Measurements from ENCODE around the gene FITM1. TPM values are rescaled to one million over a fixed set of nuclear protein-coding genes. Genes with fewer than 3 reads are reported as not detected.

Gene FITM1
- total RNA-seq, 1 donor from 2014 or later = 0.27 TPM

DNA sequence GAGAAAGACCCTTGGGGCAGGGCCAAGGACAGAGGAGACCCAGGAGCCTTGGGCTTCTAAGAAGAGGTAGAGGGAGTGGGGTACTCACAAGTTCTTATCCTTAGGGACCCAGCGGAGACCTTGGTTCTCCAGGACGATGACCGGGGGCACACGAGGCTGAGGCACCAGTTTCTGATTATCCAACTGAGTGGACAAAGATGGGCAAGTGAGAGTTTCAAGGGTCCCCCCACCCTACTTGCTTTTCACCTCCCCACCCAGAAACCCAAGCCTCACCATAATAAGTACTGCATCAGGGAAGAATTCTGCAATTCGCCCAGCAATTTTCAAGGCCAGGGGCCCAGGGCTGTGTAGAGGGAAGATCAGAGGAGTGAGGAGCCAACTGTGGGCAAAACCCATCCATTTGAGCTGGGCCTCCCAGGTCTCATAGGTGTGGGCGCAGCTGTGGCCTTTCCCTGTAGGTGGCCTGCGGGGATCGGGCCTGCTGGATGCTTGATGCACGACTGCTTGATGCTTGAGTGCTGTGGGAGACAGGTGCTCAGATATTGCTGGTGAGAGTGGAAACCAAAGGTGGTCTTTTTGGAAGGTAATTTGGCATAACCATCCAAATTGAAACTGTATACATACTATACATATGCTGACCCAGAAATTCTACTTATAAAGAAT is 8.9 kb downstream of the FITM1 start:
- Mint-ChIP-seq H3K4me3 (ENCODE audit: unreplicated experiment) (no peak overlapping the region), H3K4me1 (ENCODE audit: low read depth) (peaks cover 51% of the 10 kb centered on the region), H3K27ac (ENCODE audit: unreplicated experiment) (no peak overlapping the region), H3K27me3 (ENCODE audit: low read depth) (no peaks in the 10 kb centered on the region), H3K36me3 (ENCODE audit: low read depth) (peaks cover 11% of the 10 kb centered on the region), H3K9me3 (ENCODE audit: low read depth) (no peaks in the 10 kb centered on the region)
- TF ChIP-seq, protein P1, sequence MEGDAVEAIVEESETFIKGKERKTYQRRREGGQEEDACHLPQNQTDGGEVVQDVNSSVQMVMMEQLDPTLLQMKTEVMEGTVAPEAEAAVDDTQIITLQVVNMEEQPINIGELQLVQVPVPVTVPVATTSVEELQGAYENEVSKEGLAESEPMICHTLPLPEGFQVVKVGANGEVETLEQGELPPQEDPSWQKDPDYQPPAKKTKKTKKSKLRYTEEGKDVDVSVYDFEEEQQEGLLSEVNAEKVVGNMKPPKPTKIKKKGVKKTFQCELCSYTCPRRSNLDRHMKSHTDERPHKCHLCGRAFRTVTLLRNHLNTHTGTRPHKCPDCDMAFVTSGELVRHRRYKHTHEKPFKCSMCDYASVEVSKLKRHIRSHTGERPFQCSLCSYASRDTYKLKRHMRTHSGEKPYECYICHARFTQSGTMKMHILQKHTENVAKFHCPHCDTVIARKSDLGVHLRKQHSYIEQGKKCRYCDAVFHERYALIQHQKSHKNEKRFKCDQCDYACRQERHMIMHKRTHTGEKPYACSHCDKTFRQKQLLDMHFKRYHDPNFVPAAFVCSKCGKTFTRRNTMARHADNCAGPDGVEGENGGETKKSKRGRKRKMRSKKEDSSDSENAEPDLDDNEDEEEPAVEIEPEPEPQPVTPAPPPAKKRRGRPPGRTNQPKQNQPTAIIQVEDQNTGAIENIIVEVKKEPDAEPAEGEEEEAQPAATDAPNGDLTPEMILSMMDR (IDR thresholded peaks at IDR 0.05) = no peak
- no peak for DNase-seq (ENCODE audit: low spot score)

DNA sequence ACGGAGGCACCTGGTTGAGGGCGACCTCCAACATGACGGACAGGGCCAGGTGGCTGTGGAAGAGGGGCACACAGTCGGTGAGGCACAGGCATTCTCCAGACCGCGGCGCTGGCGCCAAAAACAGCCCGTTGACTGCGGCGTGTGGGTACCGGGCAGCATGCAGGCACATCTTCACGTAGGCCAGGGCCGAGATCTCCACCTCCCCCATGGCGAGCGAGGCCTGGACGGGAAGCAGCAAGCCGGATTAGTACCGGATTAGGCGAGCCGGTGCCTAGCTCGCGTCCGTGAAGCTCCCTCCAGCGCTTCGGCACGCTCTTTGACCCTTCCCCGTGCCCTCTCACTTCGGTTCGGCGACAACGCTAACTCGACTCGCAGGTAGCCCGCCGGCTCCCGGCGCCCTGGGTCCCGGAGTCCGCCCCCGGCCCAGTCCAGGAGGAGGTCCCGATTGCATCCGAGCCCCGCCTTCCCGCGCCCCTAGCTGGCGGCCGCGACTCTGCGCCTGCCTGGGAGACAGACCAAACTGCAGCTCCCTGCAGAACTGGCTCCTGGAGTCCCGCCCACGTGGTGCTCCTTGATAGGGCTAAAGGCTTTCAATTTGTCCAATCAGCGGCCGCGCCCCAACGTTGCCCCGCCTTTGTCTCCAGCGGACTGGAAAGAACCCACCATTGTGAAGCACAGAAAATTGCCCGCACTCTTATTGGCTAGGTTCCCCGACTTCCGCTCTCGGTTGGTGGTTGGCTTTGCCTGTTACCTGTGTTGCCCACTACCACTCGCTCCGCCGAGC is 10.8 kb downstream of the FITM1 start, which contains the start of gene EMC9:
Gene EMC9, minus strand, starts transcription at position 495 of the 784 bp plus-strand sequence. Its CDS starts 287 bp downstream, at position 208.
- Mint-ChIP-seq H3K27ac (ENCODE audit: unreplicated experiment) (peak within 1 kb of the TSS; percentile 97), H3K27me3 (ENCODE audit: low read depth) (no peaks in the 10 kb centered on the region), H3K4me1 (ENCODE audit: low read depth) (peaks cover 56% of the 10 kb centered on the region), H3K36me3 (ENCODE audit: low read depth) (peaks cover 11% of the 10 kb centered on the region), H3K4me3 (ENCODE audit: unreplicated experiment) (peak within 1 kb of the TSS; percentile 90), H3K9me3 (ENCODE audit: low read depth) (no peaks in the 10 kb centered on the region)
- TF ChIP-seq, protein P1 (IDR thresholded peaks at IDR 0.05) = peak; percentile 72
- peak; percentile 100 for DNase-seq (ENCODE audit: low spot score)

DNA sequence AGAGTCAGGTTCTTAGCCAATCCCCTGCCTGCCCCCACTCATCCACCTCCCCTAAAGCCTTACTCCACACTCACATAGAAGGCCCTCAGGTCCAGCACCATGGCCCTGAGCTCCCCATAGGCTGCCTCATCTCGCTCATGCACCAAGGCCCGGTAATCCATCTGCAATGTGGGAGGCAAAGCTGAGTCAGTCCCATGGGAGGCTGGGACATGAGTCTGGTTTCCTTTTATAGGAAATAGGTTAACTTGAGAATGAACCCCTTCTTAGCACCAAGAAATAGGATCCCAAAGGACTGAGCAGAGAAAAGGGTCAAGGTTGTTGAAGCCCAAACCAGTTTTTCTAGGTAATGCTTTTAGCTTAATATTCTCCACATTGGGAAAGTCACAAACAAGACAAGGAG is 13.1 kb downstream of the FITM1 start:
- Mint-ChIP-seq H3K27me3 (ENCODE audit: low read depth) (no peaks in the 10 kb centered on the region), H3K9me3 (ENCODE audit: low read depth) (no peaks in the 10 kb centered on the region), H3K36me3 (ENCODE audit: low read depth) (peaks cover 7% of the 10 kb centered on the region), H3K4me1 (ENCODE audit: low read depth) (peaks cover 51% of the 10 kb centered on the region), H3K27ac (ENCODE audit: unreplicated experiment) (peak overlapping the region; percentile 32), H3K4me3 (ENCODE audit: unreplicated experiment) (no peak overlapping the region)
- TF ChIP-seq, protein P1 (IDR thresholded peaks at IDR 0.05) = no peak
- no peak for DNase-seq (ENCODE audit: low spot score)

DNA sequence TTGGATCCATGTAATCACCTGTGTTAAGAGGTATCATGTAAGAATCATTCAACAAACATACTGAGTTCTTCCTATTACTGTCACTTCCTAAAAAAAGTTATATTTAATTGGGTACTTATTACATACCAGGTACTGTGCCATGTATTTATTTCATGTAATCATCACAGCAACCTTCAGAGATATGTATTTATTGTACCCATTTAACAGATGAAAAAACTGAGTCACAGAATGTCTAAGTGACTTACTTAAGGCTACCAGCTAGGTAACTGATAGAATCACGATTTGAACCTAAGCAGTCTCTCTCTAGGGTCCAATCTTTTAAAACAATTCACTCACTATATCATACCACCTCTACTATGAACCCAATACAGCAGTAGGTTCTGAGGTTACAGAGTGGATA is 14.0 kb downstream of the FITM1 start:
- H3K36me3 Mint-ChIP-seq (ENCODE audit: low read depth) = peaks cover 3% of the 10 kb centered on the region
- DNase-seq (ENCODE audit: low spot score) = no peak
- TF ChIP-seq, protein P1 (IDR thresholded peaks at IDR 0.05) = no peak
- H3K4me1 Mint-ChIP-seq (ENCODE audit: low read depth) = peaks cover 50% of the 10 kb centered on the region
- H3K9me3 Mint-ChIP-seq (ENCODE audit: low read depth) = no peaks in the 10 kb centered on the region
- no peaks in the 10 kb centered on the region for H3K27me3 Mint-ChIP-seq (ENCODE audit: low read depth)
- H3K4me3 Mint-ChIP-seq (ENCODE audit: unreplicated experiment) = peak overlapping the region; percentile 16
- H3K27ac Mint-ChIP-seq (ENCODE audit: unreplicated experiment) = no peak overlapping the region

DNA sequence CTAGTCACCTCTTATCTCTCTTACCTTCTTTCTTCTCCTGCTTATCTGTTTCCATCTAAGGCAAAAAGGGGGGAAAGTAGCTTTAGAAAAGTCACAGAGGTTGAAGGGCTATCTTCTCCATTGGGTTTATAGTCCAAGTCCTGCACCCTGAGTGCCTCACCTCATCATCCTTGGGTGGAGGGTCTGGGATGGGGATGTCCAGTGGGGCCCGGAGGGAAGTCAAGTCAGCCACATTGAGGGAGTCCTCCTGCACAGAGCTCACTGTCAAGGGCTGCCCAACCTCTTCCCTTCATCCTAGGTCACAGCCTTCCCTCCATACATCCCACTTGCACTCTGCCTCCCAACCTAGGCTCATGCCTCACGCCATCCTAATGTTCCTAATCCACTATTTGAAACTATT is 14.8 kb downstream of the FITM1 start:
- no peaks in the 10 kb centered on the region for H3K27me3 Mint-ChIP-seq (ENCODE audit: low read depth)
- DNase-seq (ENCODE audit: low spot score) = peak; percentile 52
- H3K4me1 Mint-ChIP-seq (ENCODE audit: low read depth) = peaks cover 46% of the 10 kb centered on the region
- TF ChIP-seq, protein P1 (IDR thresholded peaks at IDR 0.05) = no peak
- no peak overlapping the region for H3K27ac Mint-ChIP-seq (ENCODE audit: unreplicated experiment)
- H3K36me3 Mint-ChIP-seq (ENCODE audit: low read depth) = peaks cover 5% of the 10 kb centered on the region
- no peaks in the 10 kb centered on the region for H3K9me3 Mint-ChIP-seq (ENCODE audit: low read depth)
- no peak overlapping the region for H3K4me3 Mint-ChIP-seq (ENCODE audit: unreplicated experiment)

Measured in chondrocyte (in vitro differentiated cells).